ENCODE measurements around the gene HOPX.

HOPX gene

GRCh38 chr4:56665781-56666180 is 15.3 kb downstream of the HOPX start:
- Histone ChIP-seq H3K4me1 (ENCODE audit: insufficient read depth, low read length) (peaks cover 9% of the 10 kb centered on the region; the same call in 1 of the 2 replicates), H3K36me3 (ENCODE audit: insufficient read depth, low read depth, low read length) (no peaks in the 10 kb centered on the region)

DNA sequence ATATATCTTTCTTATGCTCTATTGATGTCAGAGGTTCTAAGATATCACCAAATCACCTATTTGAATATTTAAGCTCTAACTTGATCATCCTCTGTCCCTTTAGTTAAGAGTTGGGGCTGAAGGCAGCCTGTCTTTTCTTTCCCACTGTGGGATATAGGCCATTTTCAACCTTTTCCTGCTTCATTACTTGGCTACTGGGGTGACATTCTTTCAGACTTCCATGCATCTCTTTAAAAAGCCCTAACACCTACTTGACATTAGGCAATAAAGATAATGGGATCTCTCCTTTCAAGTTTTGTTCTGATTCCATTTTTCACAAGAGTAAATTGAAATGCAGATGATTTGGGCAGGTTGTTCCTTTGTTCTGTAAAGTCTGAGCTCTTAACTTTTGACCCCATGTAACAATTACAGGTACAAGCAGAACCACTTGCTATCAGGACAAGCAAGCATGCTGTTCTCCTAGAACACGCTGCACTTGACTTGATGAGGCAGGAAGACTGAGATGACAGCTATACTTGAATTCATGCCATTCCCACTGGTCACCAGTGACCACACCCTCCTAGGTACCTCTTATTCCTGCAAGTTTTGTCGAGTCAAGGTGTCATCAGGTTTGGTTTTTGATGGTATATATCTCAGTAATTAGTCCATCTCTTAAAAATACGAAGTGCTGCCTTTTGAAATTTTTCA is 18.2 kb downstream of the HOPX start:
- H3K9ac ChIP-seq (ENCODE audit: low read depth, low read length): no peak overlapping the region
- no peak overlapping the region for H3K27ac ChIP-seq (ENCODE audit: low read length)
- peaks cover 9% of the 10 kb centered on the region; the same call in 1 of the 2 replicates for H3K4me1 ChIP-seq (ENCODE audit: insufficient read depth, low read length)
- no peaks in the 10 kb centered on the region for H3K9me3 ChIP-seq (ENCODE audit: insufficient read depth, low read depth, low read length)
- H3K27me3 ChIP-seq (ENCODE audit: insufficient read depth, low read length): peaks cover 34% of the 10 kb centered on the region
- H3K4me3 ChIP-seq (ENCODE audit: low read length): no peak overlapping the region
- H3K36me3 ChIP-seq (ENCODE audit: insufficient read depth, low read depth, low read length): no peaks in the 10 kb centered on the region

More at GRCh38 chr4:56665781-56666180, 15.3 kb downstream of the HOPX start:
- no peak overlapping the region for H3K27ac ChIP-seq (ENCODE audit: low read length)
- no peak overlapping the region for H3K4me3 ChIP-seq (ENCODE audit: low read length)
- H3K27me3 ChIP-seq (ENCODE audit: insufficient read depth, low read length): peaks cover 15% of the 10 kb centered on the region; the same call in 1 of the 2 replicates
- H3K9ac ChIP-seq (ENCODE audit: low read depth, low read length): no peak overlapping the region
- no peaks in the 10 kb centered on the region for H3K9me3 ChIP-seq (ENCODE audit: insufficient read depth, low read depth, low read length)

DNA sequence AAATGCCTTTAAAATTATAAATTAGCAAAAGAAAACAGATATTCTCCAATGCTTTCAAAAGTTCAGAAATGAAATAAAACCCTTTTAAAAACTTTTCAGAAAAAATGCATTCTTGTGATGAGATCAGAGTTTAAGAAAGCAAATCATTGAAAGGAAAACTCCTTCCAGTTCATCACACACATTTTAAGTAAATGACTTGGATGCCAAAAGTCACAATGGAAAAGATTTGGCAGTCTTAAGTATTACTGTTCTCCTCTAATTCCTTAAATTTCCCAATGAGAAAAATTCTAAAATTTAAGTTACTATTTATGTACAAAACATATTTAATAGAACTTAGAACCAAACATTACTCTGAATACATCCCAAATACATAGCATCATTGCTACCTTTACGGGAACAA is 21.1 kb downstream of the HOPX start:
- no peak overlapping the region for H3K4me3 ChIP-seq (ENCODE audit: low read length)
- H3K27ac ChIP-seq (ENCODE audit: low read length): no peak overlapping the region
- peaks cover 9% of the 10 kb centered on the region; the same call in 1 of the 2 replicates for H3K4me1 ChIP-seq (ENCODE audit: insufficient read depth, low read length)
- H3K9ac ChIP-seq (ENCODE audit: low read depth, low read length): no peak overlapping the region
- no peaks in the 10 kb centered on the region for H3K36me3 ChIP-seq (ENCODE audit: insufficient read depth, low read depth, low read length)
- no peaks in the 10 kb centered on the region for H3K9me3 ChIP-seq (ENCODE audit: insufficient read depth, low read depth, low read length)
- H3K27me3 ChIP-seq (ENCODE audit: insufficient read depth, low read length): peaks cover 64% of the 10 kb centered on the region

DNA sequence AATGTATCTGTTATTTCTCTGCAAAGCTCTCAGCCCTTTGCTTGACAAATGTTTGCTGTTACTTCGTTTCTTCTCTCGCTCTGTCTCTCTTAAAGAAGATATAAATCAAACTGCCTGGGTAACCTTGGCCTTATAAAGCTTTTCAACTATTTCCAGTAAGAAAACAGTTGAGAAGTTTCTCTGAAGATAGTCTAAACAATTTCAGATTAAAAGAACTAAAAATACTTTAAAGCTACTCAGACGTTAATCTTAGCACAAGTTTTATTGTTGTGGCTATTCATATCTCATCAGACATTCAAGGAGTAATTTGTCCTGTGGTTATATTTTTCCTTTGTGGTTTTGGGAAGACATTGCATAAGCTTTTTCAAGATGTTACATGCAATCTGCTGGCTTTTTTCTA is 22.6 kb downstream of the HOPX start:
- Histone ChIP-seq H3K27me3 (ENCODE audit: insufficient read depth, low read length) (peaks cover 72% of the 10 kb centered on the region), H3K36me3 (ENCODE audit: insufficient read depth, low read depth, low read length) (no peaks in the 10 kb centered on the region)

DNA sequence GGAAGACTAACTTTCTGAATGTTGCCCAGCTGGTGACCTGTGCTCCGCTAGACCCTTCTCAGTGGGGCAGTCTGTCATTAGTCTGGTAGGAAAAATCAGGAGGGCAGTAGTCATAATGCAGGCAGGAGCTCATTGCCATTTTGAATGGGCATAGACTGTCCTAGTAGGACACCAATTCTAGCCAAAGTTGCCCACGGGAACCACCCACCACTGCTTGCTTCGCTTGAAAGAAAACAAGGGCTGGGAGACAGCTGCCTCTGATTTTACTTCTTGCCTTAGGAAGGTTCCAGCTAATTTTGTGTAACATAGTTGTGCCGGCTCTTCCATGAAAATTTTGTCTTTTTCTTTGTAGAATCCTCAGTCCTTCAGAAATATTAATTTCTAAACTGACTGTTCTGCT is 23.3 kb downstream of the HOPX start:
- no peak overlapping the region for H3K4me3 ChIP-seq (ENCODE audit: low read length)
- no peak overlapping the region for H3K27ac ChIP-seq (ENCODE audit: low read length)
- no peaks in the 10 kb centered on the region for H3K36me3 ChIP-seq (ENCODE audit: insufficient read depth, low read depth, low read length)
- peaks cover 3% of the 10 kb centered on the region; the same call in 1 of the 2 replicates for H3K4me1 ChIP-seq (ENCODE audit: insufficient read depth, low read length)
- H3K27me3 ChIP-seq (ENCODE audit: insufficient read depth, low read length): peaks cover 77% of the 10 kb centered on the region
- no peaks in the 10 kb centered on the region for H3K9me3 ChIP-seq (ENCODE audit: insufficient read depth, low read depth, low read length)
- no peak overlapping the region for H3K9ac ChIP-seq (ENCODE audit: low read depth, low read length)

More for the DNA sequence above, 22.6 kb downstream of the HOPX start:
- Histone ChIP-seq H3K9ac (ENCODE audit: low read depth, low read length) (no peak overlapping the region), H3K9me3 (ENCODE audit: insufficient read depth, low read depth, low read length) (no peaks in the 10 kb centered on the region), H3K4me3 (ENCODE audit: low read length) (no peak overlapping the region), H3K27ac (ENCODE audit: low read length) (no peak overlapping the region), H3K4me1 (ENCODE audit: insufficient read depth, low read length) (peaks cover 9% of the 10 kb centered on the region; the same call in 1 of the 2 replicates)

- Histone ChIP-seq H3K27ac (ENCODE audit: low read length) (no peak overlapping the region), H3K9ac (ENCODE audit: low read depth, low read length) (no peak overlapping the region), H3K4me3 (ENCODE audit: low read length) (no peak overlapping the region), H3K9me3 (ENCODE audit: insufficient read depth, low read depth, low read length) (no peaks in the 10 kb centered on the region), H3K4me1 (ENCODE audit: insufficient read depth, low read length) (peaks cover 3% of the 10 kb centered on the region; the same call in 1 of the 2 replicates), H3K27me3 (ENCODE audit: insufficient read depth, low read length) (peaks cover 82% of the 10 kb centered on the region), H3K36me3 (ENCODE audit: insufficient read depth, low read depth, low read length) (no peaks in the 10 kb centered on the region)
These were observed 24.0 kb downstream of the HOPX start for GRCh38 chr4:56657128-56657527.

GRCh38 chr4:56656346-56656643 is 24.8 kb downstream of the HOPX start:
- Histone ChIP-seq H3K36me3 (ENCODE audit: insufficient read depth, low read depth, low read length) (no peaks in the 10 kb centered on the region), H3K9me3 (ENCODE audit: insufficient read depth, low read depth, low read length) (no peaks in the 10 kb centered on the region), H3K4me1 (ENCODE audit: insufficient read depth, low read length) (peaks cover under 1% of the 10 kb centered on the region; the same call in 1 of the 2 replicates), H3K27me3 (ENCODE audit: insufficient read depth, low read length) (peaks cover 84% of the 10 kb centered on the region), H3K27ac (ENCODE audit: low read length) (no peak overlapping the region), H3K9ac (ENCODE audit: low read depth, low read length) (no peak overlapping the region), H3K4me3 (ENCODE audit: low read length) (peak overlapping the region; percentile 73)

DNA sequence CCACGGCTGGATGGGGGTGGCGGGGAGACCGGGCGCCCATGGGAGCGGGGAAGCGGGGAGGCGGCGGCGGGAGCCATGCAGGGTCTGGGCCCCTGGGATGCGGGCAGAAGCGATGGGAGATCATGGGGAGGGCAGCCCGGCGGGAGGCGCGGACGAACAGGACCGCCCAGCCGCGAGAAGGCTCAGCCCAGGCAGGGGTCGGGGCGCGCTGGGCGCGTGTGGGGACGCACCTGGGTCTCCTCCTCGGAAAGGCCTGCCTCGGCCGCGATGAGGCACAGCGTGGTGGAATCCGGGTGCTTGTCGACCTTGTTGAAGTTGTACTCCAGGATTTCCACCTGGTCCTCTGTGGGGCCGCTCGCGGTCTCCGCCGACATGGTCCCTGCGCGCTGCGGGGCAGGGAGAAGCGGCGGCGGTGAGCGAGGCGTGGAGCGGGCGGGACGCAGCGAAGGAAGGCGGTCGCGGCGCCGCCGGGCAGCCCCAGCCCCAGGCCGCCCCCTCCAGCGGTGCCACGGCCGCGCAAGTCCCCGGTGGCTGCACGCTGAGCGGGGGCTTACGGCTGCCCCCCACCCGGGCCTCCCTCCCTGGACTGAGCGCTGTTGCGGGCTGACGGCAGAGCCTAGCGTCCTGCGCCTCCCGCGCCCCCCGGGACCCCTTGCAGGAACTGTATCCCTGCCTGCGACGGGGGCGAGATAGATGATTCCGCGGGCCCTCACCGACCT is 25.3 kb downstream of the HOPX start:
- Histone ChIP-seq H3K9me3 (ENCODE audit: insufficient read depth, low read depth, low read length) (no peaks in the 10 kb centered on the region), H3K27me3 (ENCODE audit: insufficient read depth, low read length) (peaks cover 84% of the 10 kb centered on the region), H3K36me3 (ENCODE audit: insufficient read depth, low read depth, low read length) (no peaks in the 10 kb centered on the region), H3K4me1 (ENCODE audit: insufficient read depth, low read length) (no peaks in the 10 kb centered on the region), H3K27ac (ENCODE audit: low read length) (no peak overlapping the region), H3K9ac (ENCODE audit: low read depth, low read length) (no peak overlapping the region), H3K4me3 (ENCODE audit: low read length) (peak overlapping the region; percentile 73)

- no peaks in the 10 kb centered on the region for H3K9me3 ChIP-seq (ENCODE audit: insufficient read depth, low read depth, low read length)
- no peak overlapping the region for H3K27ac ChIP-seq (ENCODE audit: low read length)
- no peaks in the 10 kb centered on the region for H3K36me3 ChIP-seq (ENCODE audit: insufficient read depth, low read depth, low read length)
- no peaks in the 10 kb centered on the region for H3K4me1 ChIP-seq (ENCODE audit: insufficient read depth, low read length)
- no peak overlapping the region for H3K9ac ChIP-seq (ENCODE audit: low read depth, low read length)
- peaks cover 84% of the 10 kb centered on the region for H3K27me3 ChIP-seq (ENCODE audit: insufficient read depth, low read length)
- peak overlapping the region; percentile 73 for H3K4me3 ChIP-seq (ENCODE audit: low read length)
These were observed 25.9 kb downstream of the HOPX start for GRCh38 chr4:56655209-56655626.

DNA sequence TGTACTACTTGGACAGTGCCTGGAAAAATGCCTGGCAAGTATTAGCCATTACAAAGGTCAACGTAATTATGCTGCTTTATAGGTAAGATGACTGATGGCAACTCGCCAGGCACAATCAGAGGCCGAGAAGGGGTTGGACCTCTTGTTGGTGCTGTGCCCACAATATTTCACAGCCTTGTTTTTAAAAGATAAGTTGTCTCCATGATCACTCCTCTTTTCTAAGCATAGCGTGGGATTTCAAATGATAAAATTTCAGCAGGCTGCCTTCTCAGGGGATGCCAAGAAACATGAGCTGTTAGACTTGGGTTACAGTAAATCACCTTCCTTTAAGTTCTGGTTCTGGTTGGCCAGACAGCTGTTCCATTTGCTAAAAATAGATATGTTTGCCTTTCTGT is 26.9 kb downstream of the HOPX start:
- H3K4me1 ChIP-seq (ENCODE audit: insufficient read depth, low read length): no peaks in the 10 kb centered on the region
- no peak overlapping the region for H3K9ac ChIP-seq (ENCODE audit: low read depth, low read length)
- no peaks in the 10 kb centered on the region for H3K36me3 ChIP-seq (ENCODE audit: insufficient read depth, low read depth, low read length)
- no peak overlapping the region for H3K4me3 ChIP-seq (ENCODE audit: low read length)
- peaks cover 79% of the 10 kb centered on the region for H3K27me3 ChIP-seq (ENCODE audit: insufficient read depth, low read length)
- H3K9me3 ChIP-seq (ENCODE audit: insufficient read depth, low read depth, low read length): no peaks in the 10 kb centered on the region
- no peak overlapping the region for H3K27ac ChIP-seq (ENCODE audit: low read length)

GRCh38 chr4:56653461-56654237 is 27.4 kb downstream of the HOPX start:
- H3K9ac ChIP-seq (ENCODE audit: low read depth, low read length): no peak overlapping the region
- H3K9me3 ChIP-seq (ENCODE audit: insufficient read depth, low read depth, low read length): no peaks in the 10 kb centered on the region
- H3K36me3 ChIP-seq (ENCODE audit: insufficient read depth, low read depth, low read length): no peaks in the 10 kb centered on the region
- H3K4me1 ChIP-seq (ENCODE audit: insufficient read depth, low read length): no peaks in the 10 kb centered on the region
- peaks cover 73% of the 10 kb centered on the region for H3K27me3 ChIP-seq (ENCODE audit: insufficient read depth, low read length)
- no peak overlapping the region for H3K27ac ChIP-seq (ENCODE audit: low read length)
- H3K4me3 ChIP-seq (ENCODE audit: low read length): no peak overlapping the region

Data from iPS-20b (cell line).